Activated CD4-positive, alpha-beta T cell treated with anti-CD3 and anti-CD28 coated beads for 48 hours (primary cell): ENCODE results near the gene DPP6.

Experiments used
- DNase-seq: peaks from one replicate; pipeline ENCODE4 v3.0.0-alpha.2; 2020

The DPP6 gene

GRCh38 chr7:154905146-154905545, 852.9 kb downstream of the DPP6 start:
- DNase-seq: no peak

- no peak for DNase-seq
Observed at GRCh38 chr7:154905615-154906014, 853.4 kb downstream of the DPP6 start.

GRCh38 chr7:154906201-154906600, 854.0 kb downstream of the DPP6 start:
- DNase-seq: no peak

DNA sequence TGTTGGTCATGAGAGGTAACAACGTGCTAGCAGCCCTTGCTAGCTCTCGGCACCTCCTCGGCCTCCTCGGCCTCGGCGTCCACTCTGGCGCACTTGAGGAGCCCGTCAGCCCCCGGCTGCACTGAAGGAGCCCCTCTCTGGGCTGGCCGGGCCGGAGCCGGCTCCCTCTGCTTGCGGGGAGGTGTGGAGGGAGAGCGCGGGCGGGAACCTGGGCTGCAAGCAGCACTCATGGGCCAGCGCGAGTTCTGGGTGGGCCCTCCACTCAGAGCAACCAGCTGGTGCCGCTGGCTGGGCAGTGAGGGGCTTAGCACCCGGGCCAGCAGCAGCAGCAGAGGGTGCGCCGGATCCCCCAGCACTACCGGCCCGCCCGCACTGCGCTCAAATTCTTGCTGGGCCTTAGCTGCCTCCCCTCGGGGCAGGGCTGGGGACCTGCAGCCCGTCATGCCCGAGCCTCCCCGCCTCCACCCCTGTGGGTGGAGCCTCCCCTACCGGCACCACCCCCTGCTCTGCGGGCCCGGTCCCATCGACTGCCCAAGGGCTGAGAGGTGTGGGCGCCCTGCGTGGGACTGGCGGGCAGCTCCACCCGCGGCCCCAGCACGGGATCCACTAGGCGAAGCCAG, 854.6 kb downstream of the DPP6 start:
- no peak for DNase-seq

DNA sequence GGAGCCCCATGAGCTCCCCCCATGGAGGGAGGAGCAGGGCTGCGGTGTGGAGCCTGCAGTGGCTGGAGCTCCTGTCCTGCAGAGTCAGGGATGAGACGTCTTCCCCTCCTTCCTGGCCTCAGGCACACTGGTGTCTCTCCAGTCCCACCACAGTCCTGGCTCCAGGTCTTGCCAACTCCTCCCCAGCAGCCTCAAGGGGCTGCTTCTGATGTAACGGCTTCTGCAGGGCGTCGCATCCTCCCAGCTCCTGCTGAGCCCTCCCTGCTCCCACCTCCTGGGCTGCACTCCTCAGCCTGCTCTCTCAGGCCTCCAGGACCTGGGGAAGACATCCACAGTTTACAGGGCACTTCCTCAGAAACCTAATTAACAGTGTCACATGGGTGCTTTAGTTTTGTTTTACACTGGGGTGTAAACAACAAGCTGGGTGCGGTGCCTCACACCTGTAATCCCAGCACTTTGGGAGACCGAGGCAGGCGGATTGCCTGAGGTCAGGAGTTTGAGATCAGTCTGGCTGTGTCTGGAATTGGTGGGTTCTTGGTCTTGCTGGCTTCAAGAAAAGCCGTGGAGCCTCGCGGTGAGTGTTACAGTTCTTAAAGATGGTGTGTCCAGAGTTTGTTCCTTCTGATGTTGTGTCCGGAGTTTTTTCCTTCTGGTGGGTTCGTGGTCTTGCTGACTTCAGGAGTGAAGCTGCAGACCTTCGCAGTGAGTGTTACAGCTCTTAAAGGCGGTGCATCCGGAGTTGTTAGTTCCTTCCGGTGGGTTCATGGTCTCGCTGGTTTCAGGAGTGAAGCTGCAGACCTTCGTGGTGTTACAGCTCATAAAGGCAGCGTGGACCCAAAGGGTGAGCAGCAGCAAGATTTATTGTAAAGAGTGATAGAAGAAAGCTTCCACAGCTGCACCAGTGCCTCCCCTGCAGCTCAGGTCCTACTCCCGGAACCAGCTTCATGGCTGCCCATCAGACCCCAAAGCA, 855.7 kb downstream of the DPP6 start:
- no peak for DNase-seq

- DNase-seq: no peak
Observed at GRCh38 chr7:154909241-154910105, 857.3 kb downstream of the DPP6 start.

DNA sequence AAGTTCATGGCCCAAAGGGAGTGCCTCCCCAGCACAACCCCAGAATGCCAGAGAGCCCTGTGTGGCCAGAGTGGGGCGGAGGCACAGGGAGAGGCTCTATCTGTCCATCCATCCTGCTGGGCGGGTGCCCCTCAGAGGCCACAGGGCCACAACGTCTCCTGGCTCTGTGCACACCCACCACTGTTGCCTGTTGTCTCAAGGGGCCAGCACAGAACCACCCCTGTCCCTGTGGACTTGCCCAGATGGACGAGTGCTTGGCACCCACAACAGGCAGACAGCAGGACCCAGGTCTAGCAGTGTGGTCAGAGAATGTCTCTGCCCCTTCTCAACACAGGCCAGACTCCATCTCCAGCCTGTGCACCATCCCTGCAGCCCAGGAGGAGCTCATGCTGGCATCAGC, 857.9 kb downstream of the DPP6 start:
- no peak for DNase-seq

GRCh38 chr7:154910977-154911376, 858.8 kb downstream of the DPP6 start:
- DNase-seq: no peak

GRCh38 chr7:154911411-154911810, 859.2 kb downstream of the DPP6 start:
- no peak for DNase-seq

DNA sequence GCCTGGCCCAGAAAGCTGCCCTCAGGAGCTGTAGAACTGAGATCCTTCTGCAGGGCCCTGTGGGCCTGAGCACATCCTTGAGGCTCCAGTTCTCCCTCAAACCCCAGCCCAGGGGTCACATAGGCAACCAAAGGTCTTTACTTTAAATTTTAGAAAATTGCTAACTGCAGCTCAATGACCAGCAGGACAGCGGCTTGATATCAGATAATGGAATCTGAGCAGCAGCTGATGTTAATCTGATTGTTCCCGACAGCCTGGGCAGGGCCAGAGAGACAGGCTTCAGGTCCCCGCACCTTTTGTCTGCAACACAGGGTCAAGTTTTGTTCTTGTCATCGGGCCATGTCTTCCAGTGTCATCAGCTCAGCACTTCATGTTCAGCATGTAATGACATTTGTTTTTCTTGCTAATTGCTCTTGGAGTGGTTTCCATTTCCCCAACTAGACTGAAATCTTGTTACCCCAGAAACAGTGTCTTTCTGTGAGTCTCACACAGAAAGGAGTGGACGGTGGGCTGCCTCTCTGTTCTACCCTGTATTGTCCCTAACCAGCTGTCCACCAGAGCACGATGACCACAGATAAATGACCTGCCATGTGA, 859.8 kb downstream of the DPP6 start:
- no peak for DNase-seq

DNA sequence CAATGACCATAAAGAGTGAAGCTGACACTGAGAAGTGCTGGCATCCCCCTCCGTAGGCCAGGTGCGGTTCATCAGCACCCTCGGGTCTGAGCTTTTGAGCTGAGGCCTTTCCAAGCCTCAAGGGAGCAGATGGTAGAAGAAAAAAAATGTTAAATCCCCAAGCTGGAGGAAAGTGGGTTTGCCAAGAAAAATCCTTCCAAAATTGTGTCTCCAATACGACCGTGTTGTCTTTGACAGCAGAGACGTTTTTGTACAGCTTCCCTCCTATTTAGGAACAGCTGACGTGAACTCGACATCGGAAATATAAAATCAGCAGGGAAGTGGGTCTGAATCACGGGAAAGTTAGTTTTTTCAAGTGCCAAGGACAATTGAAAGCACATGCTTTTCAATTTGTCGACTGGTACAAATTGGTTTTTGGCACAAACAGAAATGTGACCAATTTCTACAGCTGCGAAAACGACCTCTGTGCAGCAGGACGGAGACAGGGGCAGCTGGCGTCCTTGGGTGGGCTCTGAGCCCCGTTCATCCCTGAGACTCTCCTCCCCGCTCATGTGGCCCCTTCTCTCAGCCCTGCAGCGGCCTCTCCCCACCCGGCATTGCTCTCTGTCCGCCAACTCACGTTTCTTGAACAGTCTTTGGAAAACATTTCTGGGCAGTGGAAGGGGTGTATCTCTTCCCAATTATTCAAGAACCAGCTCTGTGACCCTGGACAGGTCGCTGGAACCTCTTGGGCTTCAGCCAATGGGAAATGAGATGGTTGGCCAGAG, 860.9 kb downstream of the DPP6 start:
- no peak for DNase-seq

GRCh38 chr7:154913638-154914307, 861.6 kb downstream of the DPP6 start:
- DNase-seq: peak; percentile 93

- no peak for DNase-seq
Observed at GRCh38 chr7:154914308-154914995, 862.3 kb downstream of the DPP6 start.

- no peak for DNase-seq
Observed at GRCh38 chr7:154914996-154915380, 862.8 kb downstream of the DPP6 start.

GRCh38 chr7:154915600-154915999, 863.4 kb downstream of the DPP6 start:
- no peak for DNase-seq

GRCh38 chr7:154916381-154916780, 864.2 kb downstream of the DPP6 start:
- DNase-seq: no peak

- DNase-seq: peak; percentile 26
Observed at GRCh38 chr7:154916856-154917807, 864.9 kb downstream of the DPP6 start.

- DNase-seq: no peak
Observed at GRCh38 chr7:154917808-154918160, 865.6 kb downstream of the DPP6 start.

- DNase-seq: no peak
Observed at GRCh38 chr7:154918266-154918665, 866.1 kb downstream of the DPP6 start.

GRCh38 chr7:154918741-154919140, 866.5 kb downstream of the DPP6 start:
- DNase-seq: no peak
